DND-41 (cell line): Measurements from ENCODE around the gene ZNF366.

Experiments used
- ATAC-seq: fragments of 200-7000 bp; cut with Tn5 transposase; 3 replicates; pipeline ENCODE4 v1.9.1; 2021; ENCODE audit warnings: low read depth; ENCODE audit not compliant: insufficient read depth
- DNase-seq: peaks from one replicate; pipeline ENCODE4 v3.0.0-alpha.2; 2020
- H2AFZ ChIP-seq: 2 replicates; pipeline ENCODE4 v1.6.0; 2012; ENCODE audit warnings: low read depth, low read length
- H3K27ac ChIP-seq: 2 replicates; pipeline ENCODE4 v1.5.1; 2012; ENCODE audit warnings: low read length, inconsistent platforms
- H3K27me3 ChIP-seq: fragments of 200-600 bp; sonication (generic); 2 replicates; pipeline ENCODE4 v1.6.0; 2012; ENCODE audit warnings: low read length, mild to moderate bottlenecking, inconsistent platforms; ENCODE audit not compliant: insufficient read depth, poor library complexity
- H3K36me3 ChIP-seq: 2 replicates; pipeline ENCODE4 v1.5.1; 2012; ENCODE audit warnings: low read length, inconsistent platforms; ENCODE audit not compliant: insufficient read depth
- H3K4me1 ChIP-seq: 2 replicates; pipeline ENCODE4 v1.5.1; 2012; ENCODE audit warnings: mild to moderate bottlenecking, low read length; ENCODE audit not compliant: insufficient read depth
- H3K4me2 ChIP-seq: 2 replicates; pipeline ENCODE4 v1.6.0; 2012; ENCODE audit warnings: mild to moderate bottlenecking, moderate library complexity, low read length, inconsistent platforms; ENCODE audit not compliant: insufficient read depth
- H3K4me3 ChIP-seq, 2 experiments: fragments of 200-600 bp in 1 of 2; shearing (Covaris generic) in 1 of 2; 2 replicates each; pipeline ENCODE4 v1.5.1; 2012 to 2016; ENCODE audit warnings: inconsistent platforms in 2 of 2, low read length in 2 of 2, mild to moderate bottlenecking in 2 of 2, low read depth in 1 of 2, moderate library complexity in 1 of 2
- H3K79me2 ChIP-seq: 2 replicates; pipeline ENCODE4 v1.6.0; 2012; ENCODE audit warnings: low read length, inconsistent platforms; ENCODE audit not compliant: insufficient read depth
- H3K9ac ChIP-seq: 2 replicates; pipeline ENCODE4 v1.6.0; 2012; ENCODE audit warnings: low read depth, mild to moderate bottlenecking, inconsistent platforms, low read length, moderate library complexity
- H3K9me3 ChIP-seq: 2 replicates; pipeline ENCODE4 v1.5.1; 2012; ENCODE audit warnings: low read length, moderate library complexity, mild to moderate bottlenecking, inconsistent platforms; ENCODE audit not compliant: insufficient read depth, severe bottlenecking
- H4K20me1 ChIP-seq: 2 replicates; pipeline ENCODE4 v1.6.0; 2012; ENCODE audit warnings: low read length; ENCODE audit not compliant: insufficient read depth
- CTCF ChIP-seq: IDR thresholded peaks from 2 replicates; pipeline ENCODE4 v1.5.1; 2012; ENCODE audit warnings: borderline replicate concordance, low read length, moderate library complexity, mild to moderate bottlenecking; ENCODE audit not compliant: poor library complexity, severe bottlenecking; ENCODE audit errors: extremely low read depth
- EZH2 ChIP-seq: IDR thresholded peaks from 3 replicates; pipeline ENCODE4 v1.6.1; 2012; ENCODE audit warnings: borderline replicate concordance, low read depth, mild to moderate bottlenecking, moderate library complexity, low read length, inconsistent platforms; ENCODE audit not compliant: severe bottlenecking

ZNF366 gene

DNA sequence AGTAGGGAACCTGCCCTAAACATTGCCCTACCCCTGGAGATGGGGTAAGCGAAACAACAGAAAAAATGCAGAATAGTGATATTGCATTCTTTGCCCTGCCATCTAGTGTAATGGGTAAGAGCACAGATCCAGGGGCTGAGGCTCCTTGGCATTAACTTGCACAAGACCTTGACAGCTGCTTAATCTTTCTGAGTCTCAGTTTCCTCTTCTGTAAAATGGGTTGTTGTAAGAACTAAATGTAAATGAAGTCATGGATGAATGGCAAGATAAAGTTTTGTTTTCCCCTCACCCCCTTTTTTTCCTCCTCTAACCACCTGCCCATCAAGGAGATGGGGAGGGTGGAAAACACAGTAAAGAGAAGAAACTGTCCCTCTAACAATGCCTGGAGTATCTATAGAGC is 47.7 kb upstream of the ZNF366 start:
- no peaks in the 10 kb centered on the region for H4K20me1 ChIP-seq
- DNase-seq: no peak
- no peak for ATAC-seq
- TF ChIP-seq CTCF (no peak), EZH2 (no peak)
- no peaks in the 10 kb centered on the region for H3K4me1 ChIP-seq
- H3K9ac ChIP-seq: no peak overlapping the region
- H3K27ac ChIP-seq: no peak overlapping the region
- no peak overlapping the region for H3K4me3 ChIP-seq
- peaks cover 3% of the 10 kb centered on the region for H3K27me3 ChIP-seq
- H3K9me3 ChIP-seq: no peaks in the 10 kb centered on the region
- no peak overlapping the region for H2AFZ ChIP-seq
- H3K4me2 ChIP-seq: no peak overlapping the region
- no peaks in the 10 kb centered on the region for H3K79me2 ChIP-seq
- H3K36me3 ChIP-seq: no peaks in the 10 kb centered on the region

GRCh38 chr5:72552041-72552557 is 44.9 kb upstream of the ZNF366 start:
- H4K20me1 ChIP-seq: no peaks in the 10 kb centered on the region
- no peak for ATAC-seq
- no peak for DNase-seq
- no peaks in the 10 kb centered on the region for H3K9me3 ChIP-seq
- TF ChIP-seq EZH2 (no peak), CTCF (no peak)
- no peak overlapping the region for H3K4me2 ChIP-seq
- no peak overlapping the region for H2AFZ ChIP-seq
- H3K4me1 ChIP-seq: no peaks in the 10 kb centered on the region
- H3K27ac ChIP-seq: no peak overlapping the region
- H3K79me2 ChIP-seq: no peaks in the 10 kb centered on the region
- H3K4me3 ChIP-seq: no peak overlapping the region
- H3K9ac ChIP-seq: no peak overlapping the region
- H3K27me3 ChIP-seq: peaks cover 3% of the 10 kb centered on the region
- H3K36me3 ChIP-seq: no peaks in the 10 kb centered on the region

DNA sequence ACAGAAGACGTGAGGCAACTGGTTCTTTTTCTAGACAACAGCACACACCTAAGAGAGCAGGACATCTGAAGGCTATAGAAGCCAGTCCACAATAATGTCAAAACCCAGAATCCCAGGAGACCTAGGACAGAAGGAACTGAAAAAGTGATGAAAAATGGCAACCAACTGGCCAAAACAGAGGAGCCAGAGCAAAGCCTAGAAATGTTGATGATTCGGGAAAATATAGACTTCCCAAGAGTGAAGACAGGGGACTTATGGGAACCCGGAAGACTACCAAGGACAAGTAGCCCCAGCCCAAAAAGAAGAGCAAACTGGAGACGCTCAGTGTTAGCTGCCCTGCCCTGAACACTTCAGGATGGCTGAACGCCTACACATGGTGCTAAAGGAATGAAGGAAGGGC is 43.4 kb upstream of the ZNF366 start:
- Histone ChIP-seq H3K27me3 (peaks cover 3% of the 10 kb centered on the region), H3K4me2 (no peak overlapping the region), H3K79me2 (no peaks in the 10 kb centered on the region), H3K4me3 (no peak overlapping the region), H3K27ac (no peak overlapping the region), H2AFZ (no peak overlapping the region), H3K4me1 (no peaks in the 10 kb centered on the region), H3K9me3 (no peaks in the 10 kb centered on the region), H3K36me3 (no peaks in the 10 kb centered on the region), H3K9ac (no peak overlapping the region), H4K20me1 (no peaks in the 10 kb centered on the region)
- DNase-seq (no peak), ATAC-seq (no peak)
- TF ChIP-seq EZH2: no peak
- TF ChIP-seq CTCF: no peak

DNA sequence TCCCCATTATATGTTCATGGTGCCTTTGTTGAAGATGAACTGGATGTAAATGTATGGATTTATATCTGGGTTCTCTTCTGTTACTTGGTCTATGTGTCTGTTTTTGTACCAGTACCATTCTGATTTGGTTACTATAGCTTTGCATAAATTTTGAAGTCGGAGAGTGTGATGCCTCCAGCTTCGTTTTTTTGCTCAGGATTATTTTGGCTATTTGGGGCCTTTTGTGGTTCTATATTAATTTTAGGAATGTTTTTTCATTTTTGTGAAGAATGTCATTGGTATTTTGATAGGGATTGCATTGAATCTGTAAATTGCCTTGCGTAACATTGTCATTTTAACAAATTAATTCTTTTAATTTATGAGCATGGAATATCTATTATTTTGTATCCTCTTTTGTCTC is 36.6 kb upstream of the ZNF366 start:
- no peak for TF ChIP-seq EZH2
- TF ChIP-seq CTCF: no peak
- no peaks in the 10 kb centered on the region for H3K79me2 ChIP-seq
- H3K4me2 ChIP-seq: no peak overlapping the region
- ATAC-seq (no peak), DNase-seq (no peak)
- no peak overlapping the region for H3K4me3 ChIP-seq
- H3K4me1 ChIP-seq: no peaks in the 10 kb centered on the region
- no peak overlapping the region for H3K9ac ChIP-seq
- H3K27ac ChIP-seq: no peak overlapping the region
- no peaks in the 10 kb centered on the region for H3K27me3 ChIP-seq
- no peaks in the 10 kb centered on the region for H3K36me3 ChIP-seq
- H2AFZ ChIP-seq: no peak overlapping the region
- peaks cover 3% of the 10 kb centered on the region for H3K9me3 ChIP-seq
- H4K20me1 ChIP-seq: no peaks in the 10 kb centered on the region
